Bronchial epithelial cell (primary cell): Measurements from ENCODE around the gene DMRTA1. TPM values are rescaled to one million over a fixed set of nuclear protein-coding genes. Genes with fewer than 3 reads are reported as not detected.
"Not testable (repeated sequence)": the region's sequence is repeated elsewhere in the genome, so short reads cannot be mapped to it uniquely, and the experiment has no call there.

Experiments used
- DNase-seq: peaks from one replicate; pipeline ENCODE4 v3.0.0-alpha.2; 2010; ENCODE audit warnings: low read depth
- FAIRE-seq: peaks from 2 replicates; lab custom pipeline; 2011; peaks lifted over from hg19 to GRCh38; lab: Jason Lieb, UNC
- H3K27me3 ChIP-seq: 2 replicates; pipeline ENCODE4 v1.5.1; 2011; ENCODE audit warnings: low read length; ENCODE audit not compliant: control insufficient read depth, insufficient read depth
- H3K36me3 ChIP-seq: 2 replicates; pipeline ENCODE4 v1.5.1; 2011; ENCODE audit warnings: low read length; ENCODE audit not compliant: control insufficient read depth, insufficient read depth
- H3K4me3 ChIP-seq: 2 replicates; pipeline ENCODE4 v1.5.1; 2011; ENCODE audit warnings: mild to moderate bottlenecking, low read depth, low read length, control low read depth
- CTCF ChIP-seq: IDR thresholded peaks from 2 replicates; pipeline ENCODE4 v1.5.1; 2011; ENCODE audit warnings: mild to moderate bottlenecking, moderate library complexity, low read length, control low read depth, inconsistent platforms; ENCODE audit not compliant: insufficient read depth, severe bottlenecking
- total RNA-seq: library from RNA; depleted of rRNA; stranded (reverse); fragments of >200 nt; gene quantifications from 2 replicates; pipeline ENCODE4 v1.2.1, GENCODE V29; 2014

DMRTA1 gene
- total RNA-seq, 1 donor from 2014 or later, result 3.9 TPM

- TF ChIP-seq CTCF, result no peak
- no peak for FAIRE-seq
Measured at GRCh38 chr9:22483528-22484070, 37.0 kb downstream of the DMRTA1 start.

DNA sequence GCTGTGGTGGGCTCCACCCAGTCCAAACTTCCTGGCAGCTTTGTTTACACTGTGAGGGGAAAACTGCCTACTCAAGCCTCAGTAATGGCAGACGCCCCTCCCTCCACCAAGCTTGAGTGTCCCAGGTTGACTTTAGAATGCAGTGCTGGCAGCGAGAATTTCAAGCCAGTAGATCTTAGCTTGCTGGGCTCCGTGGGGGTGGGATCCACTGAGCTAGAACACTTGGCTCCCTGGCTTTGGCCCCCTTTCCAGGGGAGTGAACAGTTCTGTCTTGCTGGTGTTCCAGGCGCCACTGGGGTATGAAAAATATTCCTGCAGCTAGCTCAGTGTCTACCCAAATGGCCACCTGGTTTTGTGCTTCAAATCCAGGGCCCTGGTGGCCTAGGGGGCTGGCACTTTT lies 49.6 kb downstream of the DMRTA1 start:
- not testable (repeated sequence) for DNase-seq, H3K27me3 ChIP-seq, H3K4me3 ChIP-seq, H3K36me3 ChIP-seq, FAIRE-seq

More at GRCh38 chr9:22483528-22484070, 37.0 kb downstream of the DMRTA1 start:
- no peak for DNase-seq
- Histone ChIP-seq H3K27me3 (peaks cover 3% of the 10 kb centered on the region), H3K36me3 (no peaks in the 10 kb centered on the region), H3K4me3 (no peak overlapping the region)
